ENCODE data around the gene CPT2.

CPT2 gene

DNA sequence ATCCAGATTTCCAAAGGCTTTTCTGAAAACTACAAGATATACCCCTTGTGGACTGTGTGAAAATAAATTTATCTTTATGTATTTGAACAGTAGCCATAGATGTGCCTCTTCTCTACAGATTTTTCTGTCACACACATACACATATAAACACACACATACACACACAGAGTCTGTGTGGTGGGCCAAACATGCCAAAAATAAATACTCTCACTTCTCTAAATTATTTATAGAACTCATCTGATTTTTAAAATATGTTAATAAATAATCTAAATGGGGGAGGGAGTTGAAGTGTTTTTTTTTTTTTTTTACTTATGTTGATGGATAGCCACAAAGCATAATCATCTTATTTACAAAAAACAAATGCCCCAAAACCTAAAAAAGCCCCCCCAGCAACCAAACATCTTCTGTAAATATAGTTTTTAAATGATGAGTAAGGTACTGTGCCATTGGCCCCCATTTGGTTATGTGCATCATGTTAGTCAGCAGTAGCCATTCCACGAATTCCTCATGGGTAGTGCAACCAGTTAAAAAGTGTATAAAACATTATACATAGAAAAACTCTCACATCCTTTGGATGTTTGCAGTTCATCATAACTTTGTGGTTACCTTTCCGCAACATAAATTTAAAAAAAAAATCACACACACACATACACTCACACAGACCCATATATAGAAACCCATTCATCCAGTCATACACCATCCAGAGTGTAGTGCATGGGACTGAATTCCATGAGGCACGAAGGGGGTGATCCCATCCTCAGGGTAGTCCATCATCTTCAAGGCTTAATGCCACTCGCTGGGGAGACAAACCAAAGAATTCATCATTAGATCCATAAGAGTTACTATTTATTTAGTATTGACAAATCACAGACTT lies 49.9 kb downstream of the CPT2 start:
- TF ChIP-seq, protein P1, sequence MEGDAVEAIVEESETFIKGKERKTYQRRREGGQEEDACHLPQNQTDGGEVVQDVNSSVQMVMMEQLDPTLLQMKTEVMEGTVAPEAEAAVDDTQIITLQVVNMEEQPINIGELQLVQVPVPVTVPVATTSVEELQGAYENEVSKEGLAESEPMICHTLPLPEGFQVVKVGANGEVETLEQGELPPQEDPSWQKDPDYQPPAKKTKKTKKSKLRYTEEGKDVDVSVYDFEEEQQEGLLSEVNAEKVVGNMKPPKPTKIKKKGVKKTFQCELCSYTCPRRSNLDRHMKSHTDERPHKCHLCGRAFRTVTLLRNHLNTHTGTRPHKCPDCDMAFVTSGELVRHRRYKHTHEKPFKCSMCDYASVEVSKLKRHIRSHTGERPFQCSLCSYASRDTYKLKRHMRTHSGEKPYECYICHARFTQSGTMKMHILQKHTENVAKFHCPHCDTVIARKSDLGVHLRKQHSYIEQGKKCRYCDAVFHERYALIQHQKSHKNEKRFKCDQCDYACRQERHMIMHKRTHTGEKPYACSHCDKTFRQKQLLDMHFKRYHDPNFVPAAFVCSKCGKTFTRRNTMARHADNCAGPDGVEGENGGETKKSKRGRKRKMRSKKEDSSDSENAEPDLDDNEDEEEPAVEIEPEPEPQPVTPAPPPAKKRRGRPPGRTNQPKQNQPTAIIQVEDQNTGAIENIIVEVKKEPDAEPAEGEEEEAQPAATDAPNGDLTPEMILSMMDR (IDR thresholded peaks at IDR 0.05; ENCODE audit: borderline replicate concordance, control extremely low read depth, extremely low read depth, insufficient read depth, missing control alignments), result no peak
- no peak for DNase-seq (ENCODE audit: low spot score)
- in situ Hi-C loops (cut with MboI; ENCODE audit: low sequenced_read_pairs, unreplicated experiment), result no loop called here

DNA sequence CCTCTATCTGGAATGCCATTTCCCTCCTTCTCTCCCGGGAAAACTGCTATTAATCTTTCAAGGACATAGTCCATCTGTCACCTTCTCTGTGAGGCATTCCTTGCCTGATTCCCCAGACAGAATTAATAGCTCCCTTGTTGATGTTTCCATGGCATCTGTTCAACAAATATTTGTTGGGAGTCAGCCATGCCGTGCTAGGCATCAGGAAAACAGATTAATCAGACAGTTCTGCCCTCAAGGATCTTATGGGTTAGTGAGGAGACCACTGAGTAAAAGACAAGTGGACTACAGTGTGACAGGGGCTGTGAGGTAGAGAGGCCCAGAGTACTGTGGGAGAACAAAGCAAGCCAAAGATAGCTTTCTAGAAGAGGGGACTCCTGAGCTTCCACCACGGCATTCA lies 53.1 kb downstream of the CPT2 start:
- no peak for DNase-seq (ENCODE audit: low spot score)
- TF ChIP-seq, protein P1 (IDR thresholded peaks at IDR 0.05; ENCODE audit: borderline replicate concordance, control extremely low read depth, extremely low read depth, insufficient read depth, missing control alignments), result no peak
- in situ Hi-C loops (cut with MboI; ENCODE audit: low sequenced_read_pairs, unreplicated experiment), result no loop called here

DNA sequence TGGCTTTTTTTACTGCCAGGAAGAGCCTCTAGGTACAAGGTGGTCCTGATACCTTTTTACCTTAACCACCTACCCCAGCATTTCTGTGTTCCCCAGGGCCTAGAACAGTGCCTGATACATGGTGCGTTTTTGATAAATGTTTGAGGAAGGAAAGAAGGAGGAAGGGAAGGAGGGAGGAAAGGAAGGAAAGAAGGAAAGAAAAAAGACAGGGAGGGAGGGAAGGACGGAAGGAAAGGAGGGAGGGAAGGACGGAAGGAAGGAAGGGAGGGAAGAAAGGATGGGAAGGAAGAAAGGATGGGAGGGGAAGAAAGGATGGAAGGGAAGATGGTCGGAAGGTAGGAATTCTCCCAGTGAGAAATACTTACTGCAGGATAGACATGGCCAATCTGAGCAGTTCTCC lies 53.7 kb downstream of the CPT2 start:
- in situ Hi-C loops (cut with MboI; ENCODE audit: low sequenced_read_pairs, unreplicated experiment), result no loop called here
- TF ChIP-seq, protein P1 (IDR thresholded peaks at IDR 0.05; ENCODE audit: borderline replicate concordance, control extremely low read depth, extremely low read depth, insufficient read depth, missing control alignments), result no peak
- DNase-seq (ENCODE audit: low spot score), result no peak

DNA sequence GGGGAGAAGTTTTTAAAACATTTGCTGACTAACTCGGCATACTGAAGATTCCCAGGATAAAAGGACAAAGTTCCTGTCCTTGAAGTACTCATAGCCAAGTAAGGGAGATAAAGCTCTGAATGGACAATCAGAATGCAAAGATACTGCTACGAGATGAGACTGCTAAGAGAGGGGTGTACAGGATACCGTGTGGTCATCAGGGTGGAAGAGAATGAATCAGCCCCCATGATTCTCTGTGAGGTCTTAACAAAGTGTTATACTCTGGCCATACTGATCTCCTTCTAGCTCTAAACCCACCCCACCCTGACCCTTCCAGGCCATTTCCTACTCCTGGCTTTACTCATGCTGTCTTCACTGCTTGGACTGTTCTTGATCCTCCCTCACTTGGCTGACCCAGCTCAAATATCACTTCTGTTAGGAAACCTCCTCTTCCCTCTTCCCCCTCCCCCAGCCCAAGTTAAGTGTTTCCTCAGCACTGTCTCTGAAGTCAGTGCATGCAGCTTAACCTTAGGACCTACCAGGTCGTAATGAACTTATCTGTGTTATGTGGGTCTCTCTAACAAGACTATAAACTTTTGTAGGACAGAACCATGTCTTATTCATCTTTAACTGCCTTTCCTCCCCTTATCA lies 57.5 kb downstream of the CPT2 start:
- TF ChIP-seq, protein P1 (IDR thresholded peaks at IDR 0.05; ENCODE audit: borderline replicate concordance, control extremely low read depth, extremely low read depth, insufficient read depth, missing control alignments), result no peak
- DNase-seq (ENCODE audit: low spot score), result no peak
- in situ Hi-C loops (cut with MboI; ENCODE audit: low sequenced_read_pairs, unreplicated experiment), result no loop called here

DNA sequence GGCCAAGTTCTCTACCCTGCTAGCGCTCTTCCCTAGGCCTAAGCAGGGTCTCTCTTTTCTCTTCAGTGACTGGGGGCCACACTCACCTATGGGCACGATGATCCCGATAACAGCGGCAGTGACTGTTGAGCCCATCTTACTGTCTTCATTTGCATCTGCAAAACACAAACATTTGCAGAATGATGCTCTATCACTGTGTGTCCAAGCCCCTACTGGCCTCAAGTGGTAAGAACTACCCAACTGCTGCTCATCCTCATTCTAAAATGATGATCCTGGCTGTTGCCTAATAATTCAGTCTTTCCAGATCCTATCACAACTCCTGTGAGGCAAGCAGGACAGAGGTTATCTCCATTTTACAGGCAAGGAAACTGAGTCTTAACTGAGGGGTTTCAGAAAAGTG lies 58.4 kb downstream of the CPT2 start:
- DNase-seq (ENCODE audit: low spot score), result no peak
- TF ChIP-seq, protein P1 (IDR thresholded peaks at IDR 0.05; ENCODE audit: borderline replicate concordance, control extremely low read depth, extremely low read depth, insufficient read depth, missing control alignments), result no peak
- in situ Hi-C loops (cut with MboI; ENCODE audit: low sequenced_read_pairs, unreplicated experiment), result no loop called here

DNA sequence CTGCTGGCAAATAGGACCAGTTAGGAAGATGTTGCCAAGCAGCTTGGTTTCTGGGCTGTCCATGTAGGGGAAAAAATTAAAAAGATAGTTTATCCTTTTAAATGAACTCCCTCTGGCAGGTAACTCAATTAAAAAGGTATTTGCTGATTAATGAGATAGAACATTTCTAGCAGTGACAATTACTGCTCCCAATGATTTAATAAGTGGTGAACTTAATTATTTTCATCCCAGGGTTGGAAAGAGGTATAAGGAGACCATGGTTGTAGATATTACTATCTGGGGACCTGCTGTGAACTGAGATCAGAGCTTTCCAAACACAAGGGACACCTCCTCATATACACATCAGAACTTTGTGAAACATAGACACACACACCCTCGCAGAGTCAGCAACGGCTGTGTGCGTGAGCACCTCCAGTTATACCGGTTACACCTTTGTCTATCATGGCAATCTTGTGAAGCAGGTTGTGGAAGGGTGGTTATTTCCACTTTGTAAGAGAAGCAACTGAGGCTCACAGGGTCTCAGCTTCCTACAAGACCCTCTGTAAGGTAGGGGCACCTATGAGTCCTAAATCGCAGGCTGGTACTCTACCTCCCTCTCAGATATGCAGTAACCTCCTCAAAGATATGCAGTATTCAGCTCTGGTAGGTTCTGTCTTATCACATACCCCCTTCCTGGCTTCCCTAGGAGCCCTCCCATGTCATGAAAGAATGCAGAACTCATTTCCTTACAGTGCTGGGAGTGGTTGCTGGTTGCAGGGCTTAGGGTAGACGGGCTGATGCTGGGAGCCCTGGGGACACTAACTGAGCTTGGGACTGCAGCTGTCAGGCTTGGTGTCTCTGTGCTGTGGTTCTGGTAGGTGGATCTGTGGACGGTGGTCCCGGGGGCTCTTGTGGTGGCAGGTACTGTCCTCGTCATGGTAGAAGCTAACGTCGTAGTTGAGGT lies 60.2 kb downstream of the CPT2 start:
- TF ChIP-seq, protein P1 (IDR thresholded peaks at IDR 0.05; ENCODE audit: borderline replicate concordance, control extremely low read depth, extremely low read depth, insufficient read depth, missing control alignments), result no peak
- no peak for DNase-seq (ENCODE audit: low spot score)
- in situ Hi-C loops (cut with MboI; ENCODE audit: low sequenced_read_pairs, unreplicated experiment), result no loop called here
